Keratinocyte (primary cell): ENCODE measurements around the gene SALL2. TPM values are rescaled to one million over a fixed set of nuclear protein-coding genes. Genes with fewer than 3 reads are reported as not detected.

Experiments
- DNase-seq: peaks from one replicate; pipeline ENCODE4 v3.0.0-alpha.2; 2011; ENCODE audit warnings: low read depth, missing footprints, low spot score
- FAIRE-seq: peaks from 2 replicates; lab custom pipeline; 2011; peaks lifted over from hg19 to GRCh38; lab: Jason Lieb, UNC
- H2AFZ ChIP-seq: 2 replicates; pipeline ENCODE4 v1.6.0; 2012; ENCODE audit warnings: low read length, control low read depth, inconsistent platforms; ENCODE audit not compliant: control insufficient read depth
- H3K27ac ChIP-seq: 2 replicates; pipeline ENCODE4 v1.5.1; 2011; ENCODE audit warnings: low read length; ENCODE audit not compliant: control insufficient read depth, insufficient read depth
- H3K27me3 ChIP-seq: 3 replicates; pipeline ENCODE4 v1.6.0; 2011; ENCODE audit warnings: low read length; ENCODE audit not compliant: control insufficient read depth, insufficient read depth; ENCODE audit errors: extremely low read depth
- H3K36me3 ChIP-seq, 2 experiments: 2 replicates in 1 of 2; 3 replicates in 1 of 2; pipeline ENCODE4 v1.5.1; 2011; ENCODE audit warnings: low read length in 2 of 2, mild to moderate bottlenecking in 1 of 2; ENCODE audit not compliant: control insufficient read depth in 2 of 2, insufficient read depth in 2 of 2; ENCODE audit errors: extremely low read depth in 1 of 2
- H3K4me1 ChIP-seq: 3 replicates; pipeline ENCODE4 v1.5.1; 2011; ENCODE audit warnings: low read length; ENCODE audit not compliant: control insufficient read depth, insufficient read depth; ENCODE audit errors: extremely low read depth
- H3K4me2 ChIP-seq: 3 replicates; pipeline ENCODE4 v1.6.0; 2011; ENCODE audit warnings: low read depth, low read length; ENCODE audit not compliant: control insufficient read depth, insufficient read depth; ENCODE audit errors: extremely low read depth
- H3K4me3 ChIP-seq, 3 experiments: fragments of 200-600 bp in 1 of 3; sonication (generic) in 1 of 3; 2 replicates in 2 of 3; 3 replicates in 1 of 3; pipeline ENCODE4 v1.5.1; 2011 to 2016; ENCODE audit warnings: low read length in 3 of 3, mild to moderate bottlenecking in 3 of 3, control low read depth in 2 of 3, inconsistent platforms in 1 of 3, low read depth in 1 of 3, mixed read lengths in 1 of 3, mixed run types in 1 of 3, moderate library complexity in 1 of 3; ENCODE audit not compliant: control insufficient read depth in 2 of 3, insufficient read depth in 2 of 3; ENCODE audit errors: extremely low read depth in 1 of 3
- H3K79me2 ChIP-seq: 2 replicates; pipeline ENCODE4 v1.6.0; 2012; ENCODE audit warnings: low read length; ENCODE audit not compliant: control insufficient read depth, insufficient read depth
- H3K9ac ChIP-seq: 3 replicates; pipeline ENCODE4 v1.6.0; 2011; ENCODE audit warnings: low read length; ENCODE audit not compliant: control insufficient read depth, insufficient read depth; ENCODE audit errors: extremely low read depth
- H3K9me1 ChIP-seq: 3 replicates; pipeline ENCODE4 v1.6.0; 2011; ENCODE audit warnings: low read length; ENCODE audit not compliant: control insufficient read depth, insufficient read depth; ENCODE audit errors: extremely low read depth
- H3K9me3 ChIP-seq: 2 replicates; pipeline ENCODE4 v1.5.1; 2012; ENCODE audit warnings: low read depth, low read length; ENCODE audit not compliant: control insufficient read depth
- H4K20me1 ChIP-seq: 3 replicates; pipeline ENCODE4 v1.6.0; 2011; ENCODE audit warnings: low read length; ENCODE audit not compliant: control insufficient read depth, insufficient read depth; ENCODE audit errors: extremely low read depth
- EZH2 ChIP-seq: IDR thresholded peaks from one replicate; pipeline ENCODE4 v1.6.1; 2012; ENCODE audit warnings: inconsistent platforms, mild to moderate bottlenecking, low read length, moderate library complexity
- dilution Hi-C: fragments of 300-500 bp; cut with MboI; formaldehyde crosslinking; loops from one replicate; pipeline ENCODE4 v1.7.0; 2020; ENCODE audit warnings: low sequenced_read_pairs; ENCODE audit not compliant: extremely low pct_ligation_motif_present
- polyA plus RNA-seq, 5 experiments: library from polyadenylated mRNA; depleted of rRNA in 3 of 5; stranded (reverse) in 3 of 5; stranded (forward) in 1 of 5; unstranded in 1 of 5; fragments of >200 nt; gene quantifications; 1 replicate in 1 of 5; 2 replicates in 3 of 5; 3 replicates in 1 of 5; pipeline versions ENCODE4 v1.2.1 to v1.2.3, GENCODE V29; 2011 to 2012; ENCODE audit warnings: missing spikeins in 2 of 5, low read depth in 1 of 5, low replicate concordance in 1 of 5
- TF ChIP-seq, protein P1 (sequence below), 3 experiments: IDR thresholded peaks in 1 of 3; conservative IDR thresholded peaks in 1 of 3; optimal IDR thresholded peaks in 1 of 3; 2 replicates in 2 of 3; 3 replicates in 1 of 3; pipeline versions ENCODE3 to v1.5.1; 2011; ENCODE audit warnings: low read length in 3 of 3, mild to moderate bottlenecking in 3 of 3, moderate library complexity in 2 of 3, control low read depth in 1 of 3, inconsistent platforms in 1 of 3; ENCODE audit not compliant: insufficient read depth in 2 of 3; ENCODE audit errors: extremely low read depth in 1 of 3

Gene SALL2
- polyA plus RNA-seq, 1 donor (not counting 4 experiments of a cell fraction or from before 2014, with no cell fraction given) = 0.64 TPM

DNA sequence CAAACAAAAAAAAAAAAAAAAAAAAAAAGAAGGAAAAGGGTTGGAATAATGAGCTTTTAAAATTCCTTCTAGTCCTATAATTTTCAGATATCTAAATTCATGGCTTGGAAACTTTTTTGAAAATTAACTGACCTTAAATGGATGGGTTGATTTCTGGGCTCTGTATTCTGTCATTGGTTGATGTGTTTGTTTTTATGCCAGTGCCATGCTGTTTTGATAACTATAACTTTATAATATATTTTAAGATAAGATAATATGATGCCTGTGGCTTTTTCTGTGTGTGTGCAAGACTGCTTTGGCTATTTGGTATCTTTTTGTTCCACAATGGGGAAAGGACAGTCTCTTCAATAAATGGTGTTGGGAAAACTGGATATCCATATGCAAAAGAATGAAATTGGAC is 46.5 kb upstream of the SALL2 start:
- H3K36me3 ChIP-seq = no peaks in the 10 kb centered on the region
- H3K27ac ChIP-seq = no peak overlapping the region
- H3K4me2 ChIP-seq = no peak overlapping the region
- no peak overlapping the region for H3K9ac ChIP-seq
- no peak overlapping the region for H2AFZ ChIP-seq
- no peaks in the 10 kb centered on the region for H3K9me1 ChIP-seq
- DNase-seq = no peak
- no peaks in the 10 kb centered on the region for H3K4me1 ChIP-seq
- no peaks in the 10 kb centered on the region for H3K27me3 ChIP-seq
- no peak for FAIRE-seq
- H4K20me1 ChIP-seq = no peaks in the 10 kb centered on the region
- H3K9me3 ChIP-seq = no peaks in the 10 kb centered on the region
- dilution Hi-C loops = no loop called here
- H3K4me3 ChIP-seq = no peak overlapping the region
- H3K79me2 ChIP-seq = no peaks in the 10 kb centered on the region
- TF ChIP-seq, protein P1, sequence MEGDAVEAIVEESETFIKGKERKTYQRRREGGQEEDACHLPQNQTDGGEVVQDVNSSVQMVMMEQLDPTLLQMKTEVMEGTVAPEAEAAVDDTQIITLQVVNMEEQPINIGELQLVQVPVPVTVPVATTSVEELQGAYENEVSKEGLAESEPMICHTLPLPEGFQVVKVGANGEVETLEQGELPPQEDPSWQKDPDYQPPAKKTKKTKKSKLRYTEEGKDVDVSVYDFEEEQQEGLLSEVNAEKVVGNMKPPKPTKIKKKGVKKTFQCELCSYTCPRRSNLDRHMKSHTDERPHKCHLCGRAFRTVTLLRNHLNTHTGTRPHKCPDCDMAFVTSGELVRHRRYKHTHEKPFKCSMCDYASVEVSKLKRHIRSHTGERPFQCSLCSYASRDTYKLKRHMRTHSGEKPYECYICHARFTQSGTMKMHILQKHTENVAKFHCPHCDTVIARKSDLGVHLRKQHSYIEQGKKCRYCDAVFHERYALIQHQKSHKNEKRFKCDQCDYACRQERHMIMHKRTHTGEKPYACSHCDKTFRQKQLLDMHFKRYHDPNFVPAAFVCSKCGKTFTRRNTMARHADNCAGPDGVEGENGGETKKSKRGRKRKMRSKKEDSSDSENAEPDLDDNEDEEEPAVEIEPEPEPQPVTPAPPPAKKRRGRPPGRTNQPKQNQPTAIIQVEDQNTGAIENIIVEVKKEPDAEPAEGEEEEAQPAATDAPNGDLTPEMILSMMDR (optimal IDR thresholded peaks at IDR 0.05 in 1 of 3, IDR thresholded peaks at IDR 0.05 in 1 of 3, conservative IDR thresholded peaks at IDR 0.05 in 1 of 3; ENCODE audit: extremely low read depth in 1 of 3, insufficient read depth in 2 of 3, low read length in 3 of 3) = no peak
- no peak for TF ChIP-seq EZH2

GRCh38 chr14:21558703-21559170 is 32.6 kb upstream of the SALL2 start:
- no peaks in the 10 kb centered on the region for H3K36me3 ChIP-seq
- H3K79me2 ChIP-seq = no peaks in the 10 kb centered on the region
- DNase-seq = no peak
- TF ChIP-seq, protein P1 (optimal IDR thresholded peaks at IDR 0.05 in 1 of 3, IDR thresholded peaks at IDR 0.05 in 1 of 3, conservative IDR thresholded peaks at IDR 0.05 in 1 of 3; ENCODE audit: extremely low read depth in 1 of 3, insufficient read depth in 2 of 3, low read length in 3 of 3) = no peak
- no peak for TF ChIP-seq EZH2
- H4K20me1 ChIP-seq = no peaks in the 10 kb centered on the region
- H3K27me3 ChIP-seq = no peaks in the 10 kb centered on the region
- dilution Hi-C loops = loop anchor here (5.0 kb wide), 1 partner anchor 46 kb away; the partner anchor contains the start of gene METTL3
- peaks cover 5% of the 10 kb centered on the region for H3K4me1 ChIP-seq
- H3K27ac ChIP-seq = no peak overlapping the region
- no peak overlapping the region for H3K4me2 ChIP-seq
- H2AFZ ChIP-seq = no peak overlapping the region
- no peak overlapping the region for H3K9ac ChIP-seq
- no peak for FAIRE-seq
- no peaks in the 10 kb centered on the region for H3K9me3 ChIP-seq
- H3K4me3 ChIP-seq = no peak overlapping the region
- no peaks in the 10 kb centered on the region for H3K9me1 ChIP-seq
